ENCODE measurements around the gene CLIC3. TPM values are rescaled to one million over a fixed set of nuclear protein-coding genes. Genes with fewer than 3 reads are reported as not detected.

CLIC3 gene
- total RNA-seq, 1 experiment from 2014 or later = 6.2 TPM

GRCh38 chr9:137026828-137027227 lies 30.5 kb upstream of the CLIC3 start:
- no peak for ATAC-seq
- in situ Hi-C loops (cut with HindIII; ENCODE audit: low pct_unique_long_range_greater_than_20kb, low sequenced_read_pairs) = no loop called here
- Histone ChIP-seq H3K4me1 (ENCODE audit: control insufficient read depth, insufficient read depth, low read length) (peaks cover 28% of the 10 kb centered on the region), H3K9me3 (ENCODE audit: control insufficient read depth, insufficient read depth, low read depth, low read length) (no peaks in the 10 kb centered on the region), H3K4me3 (ENCODE audit: low read depth in 2 of 2, low read length in 2 of 2) (no peak overlapping the region; a peak in 1 of 4 replicates), H3K27ac (ENCODE audit: low read length) (no peak overlapping the region), H3K27me3 (ENCODE audit: control insufficient read depth, insufficient read depth, low read length) (no peaks in the 10 kb centered on the region), H3K36me3 (ENCODE audit: control insufficient read depth, insufficient read depth, low read length) (no peaks in the 10 kb centered on the region)
- DNase-seq (ENCODE audit: low read depth, low spot score) = no peak
- ChIA-PET CTCF (no interaction called here), POLR2A (no interaction called here)
- no peak for TF ChIP-seq TCF7L2 (IDR thresholded peaks at IDR 0.05; ENCODE audit: low read depth, low read length)
- TF ChIP-seq POLR2AphosphoS5 (IDR thresholded peaks at IDR 0.05; ENCODE audit: low read depth, low read length) = no peak
- TF ChIP-seq CTCF (IDR thresholded peaks at IDR 0.05) = no peak
- TF ChIP-seq REST (IDR thresholded peaks at IDR 0.05; ENCODE audit: insufficient read depth in 1 of 2, low read depth in 2 of 2, low read length in 1 of 2) = no peak
- TF ChIP-seq SIN3A (IDR thresholded peaks at IDR 0.05; ENCODE audit: borderline replicate concordance, insufficient read depth, low read depth, low read length) = no peak
- intact Hi-C loops (cut with micrococcal nuclease; ENCODE audit: unreplicated experiment) = no loop called here
- no TSS peak for BruUV-seq (replicated peaks)

GRCh38 chr9:137026384-137026783 lies 30.0 kb upstream of the CLIC3 start:
- Histone ChIP-seq H3K27ac (ENCODE audit: low read length) (no peak overlapping the region), H3K27me3 (ENCODE audit: control insufficient read depth, insufficient read depth, low read length) (no peaks in the 10 kb centered on the region), H3K36me3 (ENCODE audit: control insufficient read depth, insufficient read depth, low read length) (no peaks in the 10 kb centered on the region), H3K4me1 (ENCODE audit: control insufficient read depth, insufficient read depth, low read length) (peaks cover 28% of the 10 kb centered on the region), H3K4me3 (ENCODE audit: low read depth in 2 of 2, low read length in 2 of 2) (no peak overlapping the region), H3K9me3 (ENCODE audit: control insufficient read depth, insufficient read depth, low read depth, low read length) (no peaks in the 10 kb centered on the region)
- ATAC-seq = no peak
- no TSS peak for BruUV-seq (replicated peaks)
- no peak for DNase-seq (ENCODE audit: low read depth, low spot score)
- in situ Hi-C loops (cut with HindIII; ENCODE audit: low pct_unique_long_range_greater_than_20kb, low sequenced_read_pairs) = no loop called here
- TF ChIP-seq REST (IDR thresholded peaks at IDR 0.05; ENCODE audit: insufficient read depth in 1 of 2, low read depth in 2 of 2, low read length in 1 of 2) (no peak), CTCF (IDR thresholded peaks at IDR 0.05) (no peak), SIN3A (IDR thresholded peaks at IDR 0.05; ENCODE audit: borderline replicate concordance, insufficient read depth, low read depth, low read length) (no peak), TCF7L2 (IDR thresholded peaks at IDR 0.05; ENCODE audit: low read depth, low read length) (no peak)
- ChIA-PET POLR2A (interaction anchor here (0.6 kb wide), 1 partner anchor 29 kb away, joined by 3 read pairs; no protein-coding TSS in a partner anchor), CTCF (interaction anchor here (0.6 kb wide), 1 partner anchor 13 kb away, joined by 3 read pairs; no protein-coding TSS in a partner anchor)
- intact Hi-C loops (cut with micrococcal nuclease; ENCODE audit: unreplicated experiment) = no loop called here
